ENCODE results near the gene USP6NL.
"Not testable (repeated sequence)": the region's sequence is repeated elsewhere in the genome, so short reads cannot be mapped to it uniquely, and the experiment has no call there.

USP6NL gene

DNA sequence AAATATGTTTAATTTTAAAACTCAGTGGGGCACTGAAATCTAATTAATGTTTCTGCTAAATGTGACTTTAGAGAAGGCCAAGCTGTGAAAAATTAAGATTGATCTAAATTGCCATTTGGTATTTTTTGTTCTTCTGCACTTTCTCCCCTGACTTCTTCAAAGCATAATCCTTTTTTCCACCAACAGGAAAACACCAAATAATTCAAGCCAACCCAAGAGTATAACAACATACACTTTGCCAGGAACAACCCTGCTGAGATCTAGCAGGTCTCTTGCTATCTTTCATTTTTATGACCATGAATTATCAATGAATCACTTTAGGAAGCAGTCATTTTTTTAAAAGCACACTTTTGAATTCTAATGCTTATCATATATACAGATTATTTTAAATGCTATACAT lies 100.1 kb downstream of the USP6NL start:
- DNase-seq: no peak

DNA sequence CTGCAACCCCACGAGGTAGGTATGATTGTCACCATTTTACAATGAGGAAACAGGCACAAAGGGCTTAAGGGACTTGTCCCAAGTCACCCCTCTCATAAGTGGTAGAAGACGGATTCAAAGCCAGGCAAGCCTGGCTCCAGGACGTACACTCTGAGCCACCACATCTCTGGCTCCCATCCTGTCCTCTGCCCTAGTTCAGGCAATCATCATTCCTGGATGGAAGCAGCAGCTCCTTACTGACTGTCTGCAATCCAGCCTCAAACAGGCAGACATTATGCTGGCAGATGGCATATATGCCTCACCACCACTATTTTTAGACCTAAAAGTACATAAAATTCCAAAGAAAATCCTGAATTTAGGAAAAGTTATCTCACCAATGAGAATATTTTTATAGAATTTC lies 100.7 kb downstream of the USP6NL start:
- DNase-seq: no peak

DNA sequence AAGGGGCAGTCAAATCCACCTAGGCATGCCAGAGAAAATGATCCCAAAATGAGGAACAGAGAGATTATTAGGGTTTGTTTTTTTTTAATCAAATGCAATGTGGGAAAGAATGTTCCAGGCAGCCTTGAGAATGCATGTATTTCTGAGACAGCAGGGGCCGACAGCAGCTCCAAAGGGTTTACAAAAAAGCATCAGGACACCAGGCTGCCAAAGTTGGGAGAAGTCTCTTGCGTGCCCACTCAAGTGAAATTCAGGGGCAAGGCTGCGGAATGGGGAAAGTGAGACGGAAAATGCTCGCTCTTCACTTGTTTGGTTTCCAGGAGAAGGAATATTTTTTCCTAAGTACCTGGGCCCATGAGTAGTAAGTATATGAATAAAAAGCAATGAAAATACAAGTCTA lies 101.2 kb downstream of the USP6NL start:
- DNase-seq: no peak

DNA sequence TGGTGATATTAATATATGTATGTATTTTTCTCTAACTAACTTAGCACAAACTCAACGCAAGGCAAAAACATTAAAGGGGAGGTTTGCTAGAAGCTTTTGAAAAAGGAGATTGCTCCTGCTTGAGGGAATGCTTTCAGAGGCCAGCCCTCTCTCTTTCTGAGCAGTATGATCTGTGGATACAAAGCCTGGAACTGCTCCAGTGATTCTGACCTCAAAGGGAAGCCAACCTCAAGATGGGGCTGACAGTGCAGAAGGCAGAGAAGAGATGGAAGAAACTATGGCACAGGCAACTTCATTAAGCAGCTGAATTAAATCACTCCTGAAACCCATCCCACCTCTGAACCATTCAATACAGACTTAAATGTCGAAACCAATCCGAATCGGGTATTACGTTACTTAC lies 102.4 kb downstream of the USP6NL start:
- DNase-seq: no peak

DNA sequence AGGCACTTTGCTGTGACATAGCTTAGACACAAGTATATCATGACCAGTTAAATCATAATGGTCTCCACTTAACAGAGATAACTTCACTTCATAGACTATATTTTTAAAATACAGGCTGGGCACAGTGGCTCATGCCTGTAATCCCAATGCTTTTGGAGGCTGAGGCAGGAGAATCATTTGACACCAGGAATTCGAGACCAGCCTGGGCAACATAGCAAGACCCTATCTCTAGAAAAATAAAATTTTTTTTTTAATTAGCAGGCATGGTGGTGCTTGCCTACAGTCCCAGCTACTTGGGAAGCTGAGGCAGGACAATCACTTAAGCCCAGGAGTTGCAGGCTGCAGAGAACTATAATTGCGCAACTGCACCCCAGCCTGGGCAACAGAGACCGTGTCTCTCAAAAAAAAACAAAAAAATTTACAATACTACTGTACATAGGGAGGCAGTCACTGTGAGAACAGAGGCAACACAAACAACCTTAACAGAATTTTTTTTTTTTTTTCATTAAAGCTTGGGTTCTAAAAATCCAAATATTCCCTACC lies 105.1 kb downstream of the USP6NL start:
- no peak for DNase-seq

DNA sequence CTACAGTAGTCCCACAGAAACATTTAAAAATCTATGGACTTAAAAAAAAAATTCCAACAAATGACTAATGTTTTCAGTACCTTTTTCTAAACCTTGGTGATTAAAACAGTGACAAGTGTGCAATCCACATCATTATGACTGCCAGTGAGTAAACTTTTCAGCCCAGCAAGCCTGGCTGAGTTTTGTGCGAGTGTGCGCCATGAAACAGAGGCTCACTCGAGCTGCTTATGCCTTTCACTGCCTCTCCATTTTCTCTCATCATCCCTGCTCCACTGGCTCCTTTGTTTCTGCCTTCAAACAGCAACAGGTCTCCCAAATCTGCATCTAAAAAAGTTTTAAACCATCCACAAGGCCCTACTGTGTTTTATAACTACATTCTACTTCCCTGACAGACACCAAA lies 105.8 kb downstream of the USP6NL start:
- no peak for DNase-seq

DNA sequence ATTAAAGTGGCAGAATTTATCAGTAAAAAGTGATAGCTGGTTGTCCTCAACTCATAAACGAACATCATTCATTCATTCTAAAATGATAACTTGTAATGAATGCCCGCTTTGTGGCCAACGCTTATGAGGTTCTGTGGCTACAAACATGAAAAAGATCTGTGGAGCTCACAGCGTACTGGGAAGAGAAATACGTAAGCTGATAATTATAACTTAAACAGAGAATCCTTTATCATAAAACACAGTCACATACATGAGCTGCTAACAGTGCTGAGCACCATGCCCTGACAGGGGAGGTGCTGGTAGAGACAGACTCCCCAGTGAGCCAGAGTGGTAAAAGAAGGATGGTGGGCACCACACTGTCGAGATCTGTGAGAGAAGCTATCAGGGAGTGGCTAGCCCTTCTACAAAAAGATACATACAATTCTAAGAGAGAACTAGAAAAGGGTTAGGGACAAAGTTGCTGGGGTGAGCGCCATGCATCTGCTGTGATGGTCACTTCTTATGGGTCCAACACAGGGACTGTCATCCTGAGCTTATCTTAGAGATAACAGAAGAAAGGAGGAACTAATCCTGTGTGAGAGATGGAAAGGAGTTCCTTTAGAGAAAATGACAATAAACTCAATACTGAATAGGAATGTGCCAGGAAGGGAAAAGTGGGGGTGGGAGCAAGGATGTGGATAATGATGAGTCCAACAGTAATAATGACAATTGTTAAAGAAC lies 106.7 kb downstream of the USP6NL start:
- no peak for DNase-seq

DNA sequence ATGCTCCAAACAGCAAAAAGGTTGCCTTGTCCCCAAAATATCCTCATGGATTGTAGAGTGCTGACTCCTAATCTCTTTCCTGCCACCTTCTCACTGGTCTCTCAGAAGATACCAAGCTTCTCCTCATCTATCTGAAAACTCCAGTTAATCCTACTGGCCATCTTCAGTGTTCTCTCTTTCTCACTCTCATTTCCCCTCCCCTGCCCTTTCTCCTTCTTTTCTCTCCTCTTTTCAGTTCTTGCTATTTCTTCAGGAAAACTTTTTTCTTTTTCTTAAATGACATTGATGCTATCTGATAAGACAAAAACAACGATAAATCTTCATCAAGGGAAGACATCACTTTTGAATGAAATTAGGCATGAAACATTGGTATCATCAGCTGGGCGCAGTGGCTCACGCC lies 109.8 kb downstream of the USP6NL start:
- DNase-seq: no peak

DNA sequence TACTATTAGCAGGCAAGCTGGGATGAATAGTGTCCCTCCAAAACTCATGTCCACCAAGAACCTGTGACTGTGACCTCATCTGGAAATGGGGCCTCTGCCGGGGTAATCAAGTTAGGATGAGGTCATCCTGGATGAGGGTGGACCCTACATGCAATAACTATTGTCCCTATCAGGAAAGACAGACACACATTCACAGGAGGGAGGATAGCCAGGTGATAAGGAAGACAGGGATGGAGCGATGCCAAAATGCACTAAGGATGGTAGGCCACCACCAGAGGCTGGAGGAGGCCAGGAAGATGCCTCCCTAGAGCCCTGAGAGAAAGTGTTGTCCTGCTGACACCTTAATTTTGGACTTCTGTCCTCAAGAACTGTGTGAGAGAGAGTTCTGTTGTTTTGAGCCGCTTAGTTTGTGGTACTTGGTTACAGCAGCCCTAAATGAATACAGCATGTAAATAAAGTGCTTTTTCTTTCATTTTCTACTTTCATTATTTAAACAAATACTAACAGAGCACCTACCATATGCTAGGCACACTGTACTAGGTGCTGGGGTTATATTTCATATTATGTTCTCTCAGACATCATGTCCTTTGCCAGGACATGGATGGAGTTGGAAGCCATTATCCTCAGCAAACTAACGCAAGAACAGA lies 111.9 kb downstream of the USP6NL start:
- no peak for DNase-seq

DNA sequence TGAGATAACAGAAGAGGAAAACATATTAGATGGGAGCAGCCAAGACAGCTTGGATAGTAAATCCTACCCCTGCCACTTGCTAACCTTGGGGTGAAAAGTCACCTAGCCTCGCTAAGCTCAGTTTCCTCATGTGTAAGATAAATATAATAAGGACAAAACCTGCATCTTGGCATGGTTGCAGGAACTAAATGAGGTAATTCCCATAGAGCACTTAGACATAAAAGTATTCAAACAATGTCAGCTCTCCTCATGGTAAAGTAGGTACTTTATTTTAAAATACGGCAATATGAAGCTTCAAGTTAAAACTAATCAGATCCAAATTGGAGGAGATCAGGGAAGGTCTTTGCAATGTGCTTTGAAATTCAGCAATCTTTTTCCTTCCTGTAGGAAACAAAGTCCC lies 113.1 kb downstream of the USP6NL start:
- DNase-seq: no peak

DNA sequence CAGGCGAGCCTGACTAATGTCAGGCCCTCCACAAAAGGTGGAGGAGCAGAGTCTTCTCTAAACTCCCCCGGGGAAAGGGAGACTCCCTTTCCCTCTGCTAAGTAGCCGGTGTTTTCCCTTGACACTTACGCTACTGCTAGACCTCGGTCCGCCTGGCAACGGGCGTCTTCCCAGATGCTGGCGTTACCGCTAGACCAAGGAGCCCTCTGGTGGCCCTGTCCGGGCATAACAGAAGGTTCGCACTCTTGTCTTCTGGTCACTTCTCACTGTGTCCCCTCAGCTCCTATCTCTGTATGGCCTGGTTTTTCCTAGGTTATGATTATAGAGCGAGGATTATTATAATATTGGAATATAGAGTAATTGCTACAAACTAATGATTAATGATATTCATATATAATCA lies 116.5 kb downstream of the USP6NL start:
- DNase-seq: not testable (repeated sequence)

DNA sequence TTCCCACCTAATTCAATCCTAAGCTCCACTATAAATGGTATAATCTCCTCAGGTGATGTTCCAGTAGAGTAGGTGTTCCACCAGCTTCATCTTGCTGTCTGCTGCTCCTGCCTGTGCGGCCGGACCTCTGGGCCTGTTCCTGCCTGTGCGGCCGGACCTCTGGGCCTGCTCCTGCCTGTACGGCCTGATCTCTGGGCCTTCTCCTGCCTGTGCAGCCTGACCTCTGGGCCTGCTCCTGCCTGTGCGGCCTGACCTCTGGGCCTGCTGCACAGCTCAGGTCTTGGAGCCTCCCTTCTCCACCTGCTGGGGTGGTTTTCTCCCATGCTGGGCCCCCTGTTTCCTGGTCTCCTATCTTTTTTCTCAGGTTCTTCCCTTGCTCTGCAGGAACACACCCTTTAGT lies 117.8 kb downstream of the USP6NL start:
- DNase-seq: no peak

DNA sequence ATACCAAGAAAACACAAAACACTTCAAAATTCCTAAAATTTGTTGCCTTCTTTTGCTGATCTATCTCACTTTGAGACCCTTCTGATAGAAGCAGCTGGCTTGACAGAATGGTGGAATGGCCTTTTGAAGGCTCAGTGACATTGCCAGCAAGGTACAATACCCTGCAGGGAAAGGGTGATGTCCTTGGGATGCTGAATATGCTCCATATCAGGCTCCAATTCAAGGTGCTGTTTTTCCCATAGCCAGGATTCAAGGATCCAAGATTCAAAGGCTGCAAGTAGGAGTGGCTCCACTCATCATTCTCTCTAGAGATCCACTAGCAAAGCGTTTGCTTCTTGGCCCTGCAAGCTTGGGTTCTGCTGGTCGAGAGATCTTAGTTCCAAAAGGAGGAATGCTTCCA lies 120.4 kb downstream of the USP6NL start:
- no peak for DNase-seq

DNA sequence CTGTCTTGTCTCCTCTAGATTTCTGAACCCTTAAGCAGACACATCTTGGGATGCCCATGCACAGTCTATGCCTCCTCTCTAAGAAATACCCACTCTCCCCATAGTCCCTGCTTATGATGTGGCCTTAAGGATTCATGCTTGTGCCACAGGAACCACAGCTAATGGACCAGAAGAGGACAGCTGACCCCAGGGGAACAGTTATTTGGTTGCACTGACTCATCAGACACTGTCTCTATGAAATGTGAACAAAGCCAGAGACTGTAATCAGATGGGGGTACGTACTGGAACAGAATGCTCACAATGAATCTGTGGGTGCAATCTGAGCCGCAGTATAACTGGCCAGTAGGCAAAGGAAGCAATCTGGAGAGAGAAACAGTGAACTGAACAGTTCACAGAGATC lies 121.9 kb downstream of the USP6NL start:
- no peak for DNase-seq

DNA sequence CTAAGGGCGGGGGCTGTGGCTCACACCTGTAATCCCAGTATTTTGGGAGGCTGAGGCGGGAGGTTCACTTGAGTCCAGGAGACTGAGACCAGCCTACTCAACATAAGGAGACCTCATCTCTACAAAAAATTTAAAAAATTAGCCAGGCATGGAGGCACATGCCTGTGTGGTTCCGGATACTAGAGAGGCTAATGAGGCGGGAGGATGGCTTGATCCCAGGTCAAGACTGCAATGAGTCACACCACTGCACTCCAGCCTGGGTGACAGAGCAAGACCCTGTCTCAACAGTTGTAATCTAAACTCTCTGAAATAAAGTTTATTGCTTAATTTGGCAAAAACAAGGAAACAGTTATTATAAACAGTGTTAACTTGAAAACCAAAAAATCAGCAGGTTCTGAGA lies 123.3 kb downstream of the USP6NL start:
- DNase-seq: no peak

DNA sequence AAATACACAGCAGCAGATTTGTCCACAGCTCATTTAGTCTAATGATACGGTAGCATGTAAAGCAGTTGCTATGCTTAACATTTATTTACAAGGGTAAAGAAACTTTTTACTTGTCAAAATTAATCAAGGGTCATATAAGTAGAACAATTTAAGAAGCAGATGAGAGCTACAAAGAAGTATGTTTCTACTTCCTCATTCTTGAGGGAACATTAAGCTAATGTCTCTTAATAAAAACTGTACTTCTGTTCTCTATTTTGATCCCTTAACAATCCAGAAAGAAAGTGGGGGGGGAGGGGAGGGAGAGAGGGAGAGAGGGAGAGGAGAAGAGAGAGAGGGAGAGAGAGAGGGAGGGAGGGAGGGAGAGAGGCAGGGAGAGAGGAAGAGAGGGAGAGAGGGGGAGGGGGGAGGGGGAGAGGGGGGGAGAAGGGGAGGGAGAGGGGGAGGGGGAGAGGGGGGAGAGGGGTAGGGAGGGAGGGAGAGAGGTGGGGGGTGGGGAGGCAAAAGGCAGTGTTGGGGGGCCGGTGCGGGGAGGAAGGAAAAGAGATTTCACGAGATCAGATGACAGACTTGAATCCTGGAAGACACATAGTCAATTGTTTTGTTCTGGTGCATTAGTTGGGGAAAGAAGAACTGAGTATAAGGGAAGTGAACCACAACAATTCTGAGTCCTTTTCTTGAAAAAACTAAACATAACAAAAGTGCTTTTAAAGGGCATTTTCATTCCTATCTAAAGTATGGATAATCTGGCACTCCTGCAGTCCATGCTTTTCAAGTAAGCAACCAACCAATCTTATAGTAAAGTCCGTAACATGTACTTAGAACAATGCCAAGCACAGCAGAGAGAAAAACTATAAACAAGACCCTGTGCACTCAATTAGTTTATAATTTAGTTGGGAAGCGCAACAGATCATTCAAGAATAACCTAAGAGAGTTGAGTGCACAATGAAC lies 128.0 kb downstream of the USP6NL start:
- DNase-seq: no peak

DNA sequence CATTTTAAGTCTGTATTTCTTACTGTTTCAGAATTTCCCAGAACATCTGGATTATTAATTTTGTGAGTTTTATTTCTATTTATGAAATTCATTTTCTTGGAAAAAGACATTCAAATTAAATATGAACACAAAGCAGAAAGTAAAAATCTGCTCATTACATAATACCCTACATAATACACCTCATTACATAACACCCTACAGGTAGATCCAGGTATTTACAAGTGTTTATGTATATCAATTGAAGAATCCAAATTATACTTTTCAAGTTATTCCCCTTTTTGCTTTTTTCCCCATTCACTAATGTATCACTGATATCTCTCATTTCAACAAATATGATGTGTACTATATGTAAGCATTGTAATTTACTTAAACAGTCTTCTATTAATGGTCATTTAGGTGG lies 129.1 kb downstream of the USP6NL start:
- no peak for DNase-seq

DNA sequence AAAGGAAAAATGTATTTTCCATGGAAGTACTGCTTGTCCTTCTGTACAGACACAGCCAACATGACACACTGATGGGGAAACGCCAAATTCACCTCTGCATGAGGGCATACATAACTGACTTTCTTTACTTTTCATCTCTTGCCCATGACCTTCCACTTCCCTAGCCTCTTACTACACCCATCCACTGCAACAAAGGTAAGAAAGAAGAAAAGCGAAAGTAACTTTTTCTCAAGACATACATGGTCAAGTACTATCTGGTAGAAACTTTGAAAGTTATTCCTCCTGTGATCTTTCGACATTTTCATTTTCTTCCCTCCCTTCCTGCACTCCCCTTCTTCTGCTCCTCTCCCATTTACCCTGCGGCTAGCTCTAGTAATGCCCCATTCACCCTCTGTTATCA lies 130.8 kb downstream of the USP6NL start:
- no peak for DNase-seq

DNA sequence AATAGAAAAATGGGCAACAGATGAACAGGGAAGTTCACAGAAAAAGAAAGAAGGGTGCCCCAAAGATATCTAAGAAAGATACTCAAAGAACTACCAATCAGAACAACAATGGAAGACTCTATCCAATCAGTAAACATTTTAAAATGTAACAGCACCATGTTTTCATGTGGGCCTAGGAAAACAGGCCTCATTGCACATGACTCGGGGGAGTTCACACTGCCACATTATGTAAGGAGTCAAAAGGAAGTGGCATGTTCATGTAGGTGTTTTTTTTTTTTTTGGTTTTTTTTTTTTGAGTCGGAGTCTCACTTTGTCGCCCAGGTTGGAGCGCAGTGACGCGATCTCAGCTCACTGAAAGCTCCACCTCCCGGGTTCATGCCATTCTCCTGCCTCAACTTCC lies 132.2 kb downstream of the USP6NL start:
- no peak for DNase-seq

DNA sequence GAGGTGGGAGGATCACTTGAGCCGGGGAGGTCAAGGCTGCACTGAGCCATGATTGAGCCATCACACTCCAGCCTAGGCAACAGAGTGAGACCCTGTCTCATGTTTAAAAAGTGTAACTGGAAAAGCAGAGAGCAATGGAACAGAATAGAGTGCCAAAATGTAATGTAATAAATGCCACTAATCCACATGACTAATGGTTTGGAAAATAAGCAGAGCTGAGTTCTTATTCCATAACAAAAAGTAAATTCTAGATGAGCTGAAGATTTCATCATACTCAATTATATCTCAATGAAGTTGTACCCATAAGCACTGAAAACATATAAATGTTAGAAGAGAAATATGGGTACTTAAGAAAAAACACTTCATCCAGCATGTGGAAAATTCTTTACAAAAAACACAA lies 132.6 kb downstream of the USP6NL start:
- DNase-seq: no peak

DNA sequence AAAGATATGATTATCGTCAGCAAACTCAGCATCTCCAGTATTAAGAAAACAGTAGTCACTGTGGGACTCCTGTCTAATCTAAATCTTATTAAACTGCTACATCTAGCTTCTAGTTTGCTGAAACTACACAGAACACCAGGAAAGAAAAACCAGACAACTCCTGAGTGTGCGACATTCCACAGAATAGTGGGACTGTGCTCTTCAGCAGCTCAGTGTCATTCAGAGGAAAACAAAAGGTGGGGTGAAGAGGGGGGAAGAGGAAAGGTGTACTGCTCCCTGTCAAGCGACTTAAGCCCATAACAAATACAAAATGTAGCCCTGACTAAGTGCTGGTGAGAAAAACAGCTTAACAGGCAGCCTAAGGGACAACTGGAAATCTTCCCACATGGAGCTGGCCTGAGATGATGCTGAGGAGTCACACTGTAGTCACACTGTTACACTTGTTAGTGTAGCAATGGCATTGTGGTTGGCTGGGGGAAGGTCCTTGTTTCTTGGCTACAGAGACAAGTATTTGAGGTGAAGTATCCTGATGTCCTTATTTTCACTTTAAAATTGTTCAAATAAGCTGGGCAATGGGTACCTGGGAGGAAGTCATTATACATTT lies 135.5 kb downstream of the USP6NL start:
- DNase-seq: no peak

DNA sequence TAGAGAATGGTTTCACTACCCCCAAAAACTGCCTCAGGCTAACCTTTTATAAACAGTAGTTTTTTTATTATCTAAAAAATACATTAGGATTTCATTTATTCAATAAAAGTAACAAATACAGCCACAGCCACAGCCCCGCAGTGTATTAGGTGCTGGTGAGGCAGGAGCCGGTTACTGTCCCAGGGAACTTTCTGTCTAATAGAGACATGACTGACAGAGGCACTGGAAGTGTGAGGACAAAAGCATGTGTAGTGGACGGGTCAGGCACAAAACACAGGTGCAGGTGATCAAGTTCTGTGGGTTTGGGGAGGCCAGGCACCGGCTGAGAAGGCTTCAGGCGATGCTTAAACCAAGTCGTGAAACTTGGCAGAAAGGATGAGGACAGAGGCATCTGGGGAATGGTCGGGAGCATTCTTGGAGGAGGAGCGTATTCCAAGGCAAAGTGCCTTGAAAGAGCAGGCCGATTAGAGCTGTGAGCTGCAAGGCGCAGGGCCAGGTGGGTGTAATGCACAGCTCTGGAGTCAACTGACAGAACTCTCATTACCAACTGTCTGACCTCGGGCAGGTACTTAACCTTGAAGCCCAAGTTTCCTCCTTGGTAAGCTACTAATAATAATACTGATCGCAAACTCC lies 138.2 kb downstream of the USP6NL start:
- no peak for DNase-seq
